Suppressor macrophage treated with lipopolysaccharide for 1 hour (primary cell): ENCODE data around the gene RRP7A.
"Not testable (repeated sequence)": the region's sequence is repeated elsewhere in the genome, so short reads cannot be mapped to it uniquely, and the experiment has no call there.

Source experiments
- DNase-seq, 3 donors: peaks; one replicate each; pipeline ENCODE4 v3.0.0-alpha.2; 2020 to 2022

Gene RRP7A

GRCh38 chr22:42535082-42535731, 15.6 kb upstream of the RRP7A start:
- not testable (repeated sequence) for DNase-seq

- DNase-seq: no peak
Observed at GRCh38 chr22:42533638-42533977, 14.0 kb upstream of the RRP7A start.

GRCh38 chr22:42531401-42532084, 11.9 kb upstream of the RRP7A start:
- DNase-seq: not testable (repeated sequence)

- not testable (repeated sequence) for DNase-seq
Observed at GRCh38 chr22:42529435-42529834, 9.8 kb upstream of the RRP7A start.

- DNase-seq: no peak
Observed at GRCh38 chr22:42528591-42529307, 9.2 kb upstream of the RRP7A start.

- DNase-seq: no peak
Observed at GRCh38 chr22:42522546-42522945, 3.0 kb upstream of the RRP7A start.

GRCh38 chr22:42521228-42521546, 1.6 kb upstream of the RRP7A start:
- DNase-seq: no peak

- not testable (repeated sequence) for DNase-seq
Observed at GRCh38 chr22:42518638-42519524, 715 bp downstream of the RRP7A start.

- not testable (repeated sequence) for DNase-seq
Observed at GRCh38 chr22:42517103-42517502, 2.5 kb downstream of the RRP7A start.

GRCh38 chr22:42515896-42516295, 3.7 kb downstream of the RRP7A start:
- no peak for DNase-seq

- not testable (repeated sequence) for DNase-seq
Observed at GRCh38 chr22:42515304-42515703, 4.3 kb downstream of the RRP7A start.

- DNase-seq: not testable (repeated sequence)
Observed at GRCh38 chr22:42514331-42514730, 5.3 kb downstream of the RRP7A start.

- DNase-seq: not testable (repeated sequence)
Observed at GRCh38 chr22:42512273-42512990, 7.2 kb downstream of the RRP7A start.

- DNase-seq: no peak
Observed at GRCh38 chr22:42511401-42511891, 8.2 kb downstream of the RRP7A start.

- no peak for DNase-seq
Observed at GRCh38 chr22:42509548-42509947, 10.0 kb downstream of the RRP7A start.

GRCh38 chr22:42508975-42509364, 10.6 kb downstream of the RRP7A start:
- not testable (repeated sequence) for DNase-seq

- DNase-seq: not testable (repeated sequence)
Observed at GRCh38 chr22:42508327-42508974, 11.1 kb downstream of the RRP7A start.

GRCh38 chr22:42500836-42501179, 18.8 kb downstream of the RRP7A start:
- no peak for DNase-seq

- DNase-seq: peak; percentile 79 to 93 (median 87)
Observed at GRCh38 chr22:42500161-42500835, 19.3 kb downstream of the RRP7A start.

GRCh38 chr22:42499773-42500160, 19.8 kb downstream of the RRP7A start:
- not testable (repeated sequence) for DNase-seq

- DNase-seq: peak in 1 of 3 donors; percentile 14
Observed at GRCh38 chr22:42495533-42496141, 24.0 kb downstream of the RRP7A start.
